GM21381 (cell line): Measurements from ENCODE around the gene MYRF.

Experiments used
- ATAC-seq: cut with Tn5 transposase; IDR thresholded peaks from one replicate; pipeline ENCODE4 v1.9.1; 2021; ENCODE audit warnings: mild to moderate bottlenecking, moderate library complexity; ENCODE audit not compliant: unreplicated experiment

Gene MYRF

DNA sequence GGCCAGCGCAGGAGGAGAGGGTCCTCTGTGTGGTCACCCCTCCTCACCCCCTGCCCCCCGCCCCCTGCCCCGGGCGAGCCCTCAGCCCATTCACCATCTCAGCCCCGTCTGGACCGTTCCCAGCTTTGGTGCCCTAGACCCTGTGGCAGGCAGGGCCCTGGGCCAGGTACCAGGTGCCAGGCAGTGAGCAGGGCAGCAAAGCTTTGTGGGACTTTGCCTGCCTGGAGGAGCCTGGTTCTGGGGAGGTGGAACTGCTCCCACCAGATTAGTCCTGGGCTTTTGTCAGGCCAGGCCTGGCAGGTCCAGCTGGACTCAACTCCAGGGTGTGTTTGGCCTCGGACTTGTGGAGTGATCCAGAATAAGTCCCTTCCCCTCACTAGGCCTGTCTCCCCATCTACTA lies 13.7 kb upstream of the MYRF start:
- no peak for ATAC-seq

DNA sequence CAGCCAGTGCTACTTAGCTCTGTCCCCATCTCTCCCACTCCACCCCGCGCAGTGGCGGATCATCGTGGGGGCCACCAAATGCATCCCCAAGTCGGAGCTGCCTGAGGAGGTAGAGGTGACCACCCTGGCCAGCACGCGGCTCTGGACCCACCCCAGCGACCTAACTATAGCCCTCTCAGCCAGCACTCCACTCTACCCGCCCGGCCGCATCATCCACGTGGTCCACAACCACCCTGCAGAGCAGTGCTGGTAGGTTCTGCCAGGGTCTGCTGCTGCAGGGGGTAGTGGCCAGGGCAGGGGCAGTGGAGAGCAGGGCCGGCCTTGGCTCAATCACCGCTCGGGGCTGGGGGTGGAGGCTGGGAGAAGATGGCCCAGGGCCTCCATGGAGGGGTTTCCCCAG lies 13.0 kb upstream of the MYRF start:
- ATAC-seq: no peak

DNA sequence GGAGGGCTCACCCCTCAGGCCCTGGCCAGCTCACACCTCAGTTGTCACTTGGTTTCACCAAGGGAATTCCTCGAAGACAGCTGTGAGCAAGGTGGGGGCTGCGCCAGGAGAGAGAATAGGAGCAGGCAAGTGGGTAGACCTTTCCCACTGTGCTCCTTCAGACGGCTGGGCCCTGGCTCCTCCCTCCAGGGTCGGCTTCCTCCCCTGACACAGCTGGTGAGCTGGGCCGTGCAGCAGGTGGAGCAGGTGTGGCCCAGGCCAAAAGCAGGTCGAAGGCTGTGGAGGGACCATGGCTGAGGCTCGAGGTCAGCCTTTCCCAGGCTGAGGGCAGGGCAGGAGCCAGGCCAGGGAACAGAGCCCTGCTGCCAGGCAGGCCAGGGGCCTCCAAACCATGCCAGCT lies 12.5 kb upstream of the MYRF start:
- ATAC-seq: no peak

DNA sequence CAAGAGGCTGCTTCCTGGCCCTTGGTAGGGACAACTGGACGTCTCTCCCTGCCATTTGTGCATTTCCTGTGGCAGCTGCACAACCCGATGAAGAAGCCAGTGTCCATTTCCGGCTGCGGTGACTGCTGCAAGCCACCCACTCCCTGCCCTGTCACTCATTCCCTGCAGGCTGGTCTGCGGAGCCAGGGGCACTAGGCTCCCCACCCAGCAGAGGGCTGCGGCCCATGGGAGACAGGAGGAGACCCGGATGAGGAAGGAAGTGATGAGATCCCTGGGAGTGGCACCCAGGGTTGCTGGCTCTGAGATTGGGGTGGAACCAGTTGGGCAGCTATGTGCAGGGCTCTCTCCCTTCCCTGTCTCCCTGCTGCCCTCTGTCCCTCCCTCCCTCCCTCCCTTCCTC lies 10.0 kb upstream of the MYRF start:
- ATAC-seq: no peak

DNA sequence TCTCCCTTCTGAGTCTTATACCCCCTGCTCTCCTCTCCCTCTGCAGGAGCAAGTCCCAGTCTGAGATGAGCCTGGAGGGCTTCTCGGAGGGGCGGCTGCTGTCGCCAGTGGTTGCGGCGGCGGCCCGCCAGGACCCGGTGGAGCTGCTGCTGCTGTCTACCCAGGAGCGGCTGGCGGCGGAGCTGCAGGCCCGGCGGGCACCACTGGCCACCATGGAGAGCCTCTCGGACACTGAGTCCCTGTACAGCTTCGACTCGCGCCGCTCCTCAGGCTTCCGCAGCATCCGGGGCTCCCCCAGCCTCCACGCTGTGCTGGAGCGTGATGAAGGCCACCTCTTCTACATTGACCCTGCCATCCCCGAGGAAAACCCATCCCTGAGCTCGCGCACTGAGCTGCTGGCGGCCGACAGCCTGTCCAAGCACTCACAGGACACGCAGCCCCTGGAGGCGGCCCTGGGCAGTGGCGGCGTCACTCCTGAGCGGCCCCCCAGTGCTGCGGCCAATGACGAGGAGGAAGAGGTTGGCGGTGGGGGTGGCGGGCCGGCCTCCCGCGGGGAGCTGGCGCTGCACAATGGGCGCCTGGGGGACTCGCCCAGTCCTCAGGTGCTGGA lies 8.8 kb upstream of the MYRF start:
- ATAC-seq: no peak

DNA sequence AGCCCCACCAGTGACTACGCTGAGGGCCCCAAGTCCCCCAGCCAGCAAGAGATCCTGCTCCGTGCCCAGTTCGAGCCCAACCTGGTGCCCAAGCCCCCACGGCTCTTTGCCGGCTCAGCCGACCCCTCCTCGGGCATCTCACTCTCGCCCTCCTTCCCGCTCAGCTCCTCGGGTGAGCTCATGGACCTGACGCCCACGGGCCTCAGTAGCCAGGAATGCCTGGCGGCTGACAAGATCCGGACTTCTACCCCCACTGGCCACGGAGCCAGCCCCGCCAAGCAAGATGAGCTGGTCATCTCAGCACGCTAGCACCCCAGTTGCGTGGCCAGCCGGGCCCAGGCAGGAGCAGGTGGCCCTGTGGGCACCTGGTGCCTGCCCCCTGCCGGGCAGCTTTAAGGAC lies 8.3 kb upstream of the MYRF start:
- no peak for ATAC-seq

DNA sequence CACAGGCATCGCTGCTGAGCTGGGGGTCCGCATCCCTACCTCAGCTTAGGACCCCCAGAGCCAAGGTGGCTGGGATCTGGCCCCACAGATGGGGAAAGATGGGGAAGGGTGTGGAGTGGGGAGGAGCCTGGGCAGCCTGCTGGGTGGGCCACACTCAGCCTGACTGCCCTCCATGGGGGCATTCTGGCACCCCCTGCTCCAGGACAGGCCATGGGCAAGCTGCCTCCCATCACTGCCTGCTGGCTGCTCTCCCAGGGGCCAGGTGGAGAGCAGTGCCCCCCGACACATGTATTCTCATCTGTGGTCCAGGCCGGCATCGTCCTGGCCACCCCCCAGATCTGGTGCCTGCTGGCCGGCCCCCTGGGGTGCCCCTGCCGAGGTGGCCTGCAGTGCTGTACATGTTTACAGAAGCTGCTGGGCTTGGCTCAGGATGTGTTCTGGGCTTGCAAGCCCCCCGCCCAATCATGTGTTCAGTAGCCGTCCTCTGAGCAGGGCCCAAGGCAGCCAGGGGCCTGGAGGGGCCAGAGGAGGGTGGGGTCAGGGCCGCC lies 7.8 kb upstream of the MYRF start:
- ATAC-seq: no peak

DNA sequence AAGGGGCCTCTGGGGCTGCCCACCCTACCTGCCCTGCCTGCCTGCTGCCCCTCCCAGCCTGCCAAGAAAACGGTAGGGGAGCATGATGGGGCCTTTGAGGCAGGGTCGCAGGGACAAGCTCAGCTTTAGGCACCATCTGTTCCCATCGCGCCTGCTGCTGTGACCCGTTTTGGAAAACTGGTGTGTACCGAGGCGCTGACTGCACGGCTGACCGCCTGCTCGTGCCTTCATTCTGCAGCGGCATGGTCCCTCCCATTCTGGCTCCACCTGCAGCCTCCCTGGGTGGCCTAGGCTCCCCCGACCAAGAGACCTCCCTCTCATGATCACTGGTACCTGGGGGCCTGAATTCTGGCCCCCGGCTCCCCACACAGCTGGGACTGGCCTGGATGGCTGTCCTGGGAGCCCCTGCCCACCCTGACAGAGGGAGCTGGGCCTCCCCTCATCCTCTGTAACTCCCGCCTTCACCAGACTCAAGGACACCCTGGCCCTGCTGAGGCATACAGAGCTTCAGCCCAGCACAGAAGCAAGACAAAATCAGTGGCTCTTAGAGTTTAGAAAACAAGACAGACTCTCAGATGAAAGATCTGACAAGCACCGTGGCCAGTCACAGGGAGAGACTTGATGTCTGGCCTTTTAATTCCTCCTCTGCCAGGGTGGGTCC lies 6.5 kb upstream of the MYRF start:
- no peak for ATAC-seq

DNA sequence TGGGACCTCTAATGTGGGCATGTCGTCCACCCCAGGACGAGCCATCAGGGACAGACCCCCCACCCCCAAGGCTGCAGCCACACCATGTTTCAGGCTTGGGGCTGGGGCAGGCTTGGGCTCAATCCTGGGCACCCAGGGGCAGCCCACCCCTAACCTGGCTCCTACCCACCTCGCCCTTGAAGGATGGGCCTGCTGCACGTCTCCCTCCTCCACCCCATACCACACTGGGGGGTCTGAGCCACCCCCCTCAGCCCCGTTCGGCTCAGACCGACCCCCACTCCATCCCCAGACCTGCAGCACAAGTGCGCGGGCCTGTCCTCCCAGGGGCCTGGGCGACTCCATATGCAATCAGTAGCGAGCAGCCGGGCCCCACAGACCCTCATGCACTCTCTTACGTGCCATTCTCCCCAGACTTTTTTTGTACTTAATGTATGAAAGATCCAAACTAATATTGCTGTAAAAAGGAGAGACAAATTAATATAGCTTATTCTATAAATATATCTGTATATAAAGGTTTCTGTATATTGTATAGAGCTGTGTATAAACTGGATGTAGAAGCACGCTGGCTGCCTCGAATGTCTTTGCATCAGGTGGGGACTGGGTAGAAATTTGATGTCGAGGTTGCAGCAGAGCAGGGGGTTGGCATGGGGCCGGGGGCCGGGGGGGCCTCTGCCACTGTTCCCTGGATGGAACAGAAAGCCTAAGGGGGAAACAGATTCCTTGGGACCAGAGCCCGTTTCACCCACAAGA lies 5.8 kb upstream of the MYRF start:
- no peak for ATAC-seq

DNA sequence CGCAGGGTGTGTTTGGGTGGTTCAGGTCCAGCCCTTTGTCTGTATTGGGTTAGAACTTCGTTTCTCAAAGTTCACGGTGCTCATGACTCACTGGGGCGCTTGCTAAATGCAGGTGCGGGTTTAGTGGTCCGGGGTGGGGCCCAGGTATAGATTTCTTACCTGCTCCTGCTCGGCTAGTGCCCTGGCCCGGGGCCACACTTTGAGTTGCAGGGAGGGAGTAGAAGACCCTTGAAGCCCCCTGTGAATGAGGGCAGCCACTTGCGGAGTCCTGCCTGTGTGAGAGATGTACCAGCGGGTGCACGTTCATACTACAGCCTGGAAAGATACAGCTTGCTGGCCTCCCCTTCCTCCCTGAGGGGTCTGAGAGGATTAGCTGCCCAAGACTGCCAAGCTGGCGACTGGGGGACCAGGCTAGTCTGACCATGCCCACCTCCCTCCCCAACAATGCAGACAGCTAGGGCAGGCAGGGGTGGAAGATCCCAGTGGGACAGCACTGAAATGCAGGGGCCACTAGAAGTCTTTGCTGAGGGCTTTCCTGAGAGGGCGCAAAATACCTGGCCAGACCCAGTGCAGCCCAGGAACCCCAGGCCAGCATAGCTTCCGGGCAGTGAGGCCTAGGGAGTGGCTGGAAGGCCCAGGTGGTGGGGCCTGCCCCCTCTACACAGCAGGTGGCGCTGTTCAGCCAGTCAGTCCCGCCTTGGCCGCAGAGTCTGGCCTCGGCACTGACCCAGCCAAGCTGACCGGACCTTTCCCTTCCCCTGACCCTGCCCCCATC lies 5.1 kb upstream of the MYRF start:
- no peak for ATAC-seq

DNA sequence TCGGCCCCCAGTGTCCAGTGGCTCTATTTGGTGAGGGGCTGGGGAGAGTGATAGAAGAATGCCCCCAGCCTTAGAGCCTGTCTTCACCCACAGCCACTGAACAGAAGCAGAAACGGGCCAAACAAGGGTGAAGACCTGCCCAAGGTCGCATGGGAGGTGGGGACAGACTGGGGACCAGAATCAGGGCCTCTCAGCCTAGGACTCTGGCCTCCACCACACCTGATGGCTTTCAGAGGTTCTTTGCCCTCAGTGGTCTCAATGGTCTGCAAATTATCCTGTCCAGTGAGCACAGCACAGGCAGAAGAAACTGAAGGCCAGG lies 4.5 kb upstream of the MYRF start:
- no peak for ATAC-seq

DNA sequence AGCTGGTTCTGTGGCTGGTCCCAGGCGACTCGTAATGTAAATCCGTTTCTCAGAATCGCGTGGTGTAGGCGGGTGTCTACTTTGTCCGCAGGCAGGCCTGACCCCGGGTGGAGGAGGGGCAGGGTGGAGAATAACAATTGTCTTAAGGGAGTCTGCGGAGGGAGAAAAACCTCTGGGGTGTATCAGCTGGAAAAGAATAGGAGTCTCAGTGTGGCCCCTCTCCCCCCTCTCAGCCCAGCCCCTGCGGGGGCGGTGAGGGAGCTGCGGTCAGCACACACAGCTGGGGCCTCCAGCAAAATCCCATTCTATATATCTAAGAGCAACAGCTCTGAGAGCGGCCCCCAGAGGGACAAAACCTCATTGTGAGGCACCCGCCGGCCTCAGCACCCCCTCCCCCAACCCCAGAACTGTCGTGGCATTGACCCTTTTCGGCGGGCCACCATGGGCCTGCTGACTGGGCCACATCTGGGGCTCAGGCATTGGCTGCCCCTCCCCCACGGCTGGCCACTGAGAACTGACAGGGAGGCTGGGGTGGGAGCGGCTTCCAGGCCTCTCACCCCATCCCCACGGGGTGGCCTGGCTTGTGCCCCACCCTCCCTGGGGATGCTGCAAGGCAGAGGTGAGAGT lies 2.7 kb upstream of the MYRF start:
- ATAC-seq: no peak

DNA sequence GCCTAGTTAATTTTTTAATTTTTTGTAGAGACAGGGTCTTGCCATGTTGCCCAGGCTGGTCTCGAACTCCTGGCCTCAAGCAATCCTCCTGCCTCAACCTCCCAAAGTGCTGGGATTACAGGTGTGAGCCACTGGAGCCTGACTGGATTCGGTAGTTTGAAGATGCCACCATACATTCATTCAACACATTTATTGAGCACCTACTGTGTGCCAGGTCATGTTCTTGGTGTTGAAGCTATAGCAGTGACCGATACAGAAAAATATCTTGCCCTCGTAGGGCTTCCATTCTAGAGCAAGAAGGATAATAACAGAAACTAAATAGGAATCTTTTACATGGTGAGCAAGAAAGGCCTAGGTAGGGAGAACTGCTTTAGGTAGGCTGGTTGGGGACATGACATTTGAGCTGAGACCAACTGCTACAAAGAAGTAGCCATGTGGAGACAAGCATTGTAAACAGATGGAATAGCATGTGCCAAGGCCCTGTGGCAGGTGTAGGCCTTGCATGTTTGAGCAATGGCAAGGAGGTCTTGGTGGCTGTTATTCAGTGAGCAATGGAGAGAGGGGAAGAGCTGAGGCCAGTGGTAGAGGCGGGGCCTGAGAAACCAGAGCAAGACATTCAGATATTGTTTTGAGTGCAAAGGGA lies 1.7 kb upstream of the MYRF start:
- ATAC-seq: no peak

DNA sequence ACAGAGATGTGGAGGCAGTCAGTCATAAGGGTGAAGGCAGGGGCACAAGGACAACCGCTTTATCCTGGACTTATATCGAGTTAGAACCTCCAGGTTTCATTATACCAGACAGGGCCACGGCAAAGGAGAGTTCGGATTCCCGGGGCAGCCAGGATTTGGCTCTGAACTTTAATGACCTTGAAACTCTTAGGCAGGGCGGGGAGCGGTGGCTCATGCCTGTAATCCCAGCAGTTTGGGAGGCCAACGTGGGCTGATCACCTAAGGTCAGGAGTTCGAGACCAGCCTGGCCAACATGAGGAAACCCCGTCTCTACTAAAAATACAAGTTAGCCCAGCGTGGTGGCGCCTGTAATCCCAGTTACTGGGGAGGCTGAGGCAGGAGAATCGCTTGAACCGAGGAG lies 1.1 kb upstream of the MYRF start:
- no peak for ATAC-seq

DNA sequence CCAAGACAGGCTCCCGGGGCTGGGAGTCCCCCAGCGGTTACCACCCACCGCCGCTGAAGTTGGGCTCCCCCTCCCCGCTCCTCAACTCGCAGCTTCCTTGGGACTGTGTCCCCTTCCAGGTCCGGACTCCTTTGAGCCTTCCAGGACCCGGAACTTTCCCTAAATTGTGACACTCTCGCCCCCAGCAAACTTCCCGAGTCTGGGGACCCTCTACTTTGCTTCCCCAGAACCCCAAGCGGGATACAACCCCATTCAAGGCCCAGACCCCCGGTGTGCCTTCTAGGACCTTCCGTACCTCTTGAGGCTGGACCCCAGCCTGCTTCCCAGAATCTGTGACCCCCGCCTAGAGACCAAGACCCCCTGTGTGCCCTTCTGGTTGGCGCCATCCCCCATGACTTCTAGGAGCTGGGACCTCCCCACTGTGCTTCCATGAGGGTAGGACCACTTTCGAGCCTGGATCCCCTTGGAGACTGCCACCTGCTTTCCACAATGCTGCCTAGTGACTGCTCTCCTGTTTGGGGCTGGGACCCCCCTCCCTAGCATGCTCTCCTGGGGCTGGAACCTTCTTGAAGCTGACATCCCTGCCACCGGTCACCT lies 587 bp downstream of the MYRF start:
- no peak for ATAC-seq

DNA sequence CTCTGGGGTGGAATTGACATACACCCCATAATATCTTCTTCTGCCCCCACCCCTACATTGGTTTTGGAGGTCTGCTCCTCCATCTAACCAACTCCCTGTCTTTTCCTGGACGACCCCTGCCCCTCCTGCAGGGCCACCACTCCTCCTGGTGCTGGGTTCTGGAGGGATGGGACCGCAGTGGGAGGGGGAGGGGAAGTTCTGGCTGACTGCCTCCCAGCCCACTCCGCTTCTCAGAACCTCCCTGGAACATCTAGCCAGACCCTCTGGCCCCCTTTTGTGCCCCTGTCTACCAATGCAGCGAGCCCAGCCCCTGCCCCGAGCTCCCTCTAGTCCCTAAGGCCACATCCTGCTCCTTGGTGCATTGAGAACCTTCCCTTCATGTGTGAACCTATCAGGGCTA lies 1.2 kb downstream of the MYRF start:
- ATAC-seq: no peak

DNA sequence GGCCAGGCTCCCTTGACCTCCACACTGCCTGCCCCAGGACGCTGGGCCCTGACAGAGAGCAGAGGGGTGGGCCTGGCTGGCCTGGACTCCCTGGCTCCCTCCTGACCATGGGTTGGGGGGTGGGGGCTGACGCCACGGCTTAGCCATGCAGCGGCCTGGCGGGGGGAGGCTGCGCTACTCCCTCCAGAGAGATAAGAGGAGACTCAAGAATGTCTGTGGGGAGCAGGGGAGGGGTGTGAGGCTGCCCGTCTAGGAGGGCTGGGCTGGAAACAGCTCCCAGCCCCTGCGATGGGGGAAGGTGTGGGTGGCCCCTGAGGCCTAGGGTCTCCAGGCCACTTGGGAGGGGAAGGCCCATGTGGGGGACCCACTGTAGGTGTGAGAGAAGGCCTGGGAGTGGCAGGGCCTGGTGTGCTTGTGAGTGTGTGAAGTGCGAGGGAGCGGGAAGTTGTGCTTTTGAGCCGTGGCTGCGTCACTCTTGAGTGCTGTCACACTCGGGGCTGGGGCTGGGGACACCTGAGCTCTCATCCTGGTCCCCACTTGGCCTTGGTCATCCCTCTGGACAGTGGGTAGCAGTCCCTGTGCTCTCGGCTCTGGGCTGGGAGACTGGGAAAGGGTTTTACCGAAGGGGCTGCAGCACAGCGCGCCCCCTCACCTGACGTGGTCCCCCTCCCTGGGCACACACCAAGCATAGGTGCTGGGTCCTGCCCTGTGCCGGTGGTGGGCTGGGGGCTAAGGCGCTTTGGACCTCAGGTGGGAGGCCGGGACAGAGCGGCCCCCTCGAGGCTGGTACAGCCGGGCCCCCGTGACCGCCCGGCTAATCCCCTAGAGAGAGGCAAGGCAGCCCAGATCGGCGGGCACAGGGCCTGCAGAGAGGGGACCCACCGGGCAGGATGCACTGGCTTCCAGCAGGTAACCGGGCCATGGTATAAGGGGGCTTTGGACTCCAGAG lies 2.4 kb downstream of the MYRF start:
- ATAC-seq: no peak

DNA sequence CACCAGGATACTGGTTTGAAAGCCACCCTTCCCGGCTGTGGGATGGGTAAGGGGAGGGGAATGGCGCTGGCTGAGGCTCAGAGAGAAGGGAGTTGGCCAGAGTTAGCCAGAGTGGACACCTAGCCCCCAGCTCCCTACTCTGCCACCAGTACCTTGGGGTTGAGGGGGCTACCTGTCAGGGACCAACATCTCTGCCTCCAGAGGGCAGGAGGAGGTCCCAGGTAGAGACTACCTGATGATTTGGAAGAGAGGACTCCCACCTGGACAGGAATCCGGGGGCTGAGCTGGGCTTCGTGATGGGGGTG lies 3.7 kb downstream of the MYRF start:
- ATAC-seq: no peak

DNA sequence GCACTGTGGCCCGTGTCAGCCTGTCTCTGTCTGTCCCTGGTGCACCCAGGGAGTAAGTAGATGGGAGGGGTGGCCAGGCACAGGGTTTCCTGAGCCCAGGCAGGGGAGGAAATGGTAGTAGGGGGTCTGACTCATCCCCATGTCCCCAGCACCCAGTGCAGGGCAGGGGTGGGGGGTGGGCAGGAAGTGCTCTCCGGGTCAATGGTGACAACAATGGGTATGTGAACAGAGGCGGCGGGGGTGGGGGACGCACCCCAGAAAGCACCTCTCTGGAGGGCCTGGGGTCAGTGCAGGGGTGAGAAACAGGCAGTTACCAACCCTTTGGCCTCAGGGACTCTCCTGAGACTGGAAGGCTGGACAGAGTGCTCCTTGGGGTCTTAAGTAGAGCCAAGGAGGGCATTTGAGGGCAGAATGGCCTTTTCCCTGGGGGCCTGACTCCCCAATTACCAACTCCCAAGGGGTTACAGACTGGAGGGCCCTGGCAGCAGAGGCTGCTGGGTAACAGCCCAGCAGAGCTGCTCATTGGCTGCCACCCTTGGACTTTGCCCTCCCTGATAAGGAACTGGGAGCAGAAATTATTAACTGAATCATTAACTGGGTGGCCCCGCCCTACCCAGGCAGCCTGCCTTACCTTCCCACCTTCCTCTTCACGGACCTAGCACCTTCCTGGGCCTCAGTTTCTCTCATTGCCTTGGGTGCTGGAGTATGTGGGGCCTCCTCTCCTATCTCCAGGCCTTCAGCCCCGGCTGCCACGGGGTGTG lies 4.2 kb downstream of the MYRF start:
- no peak for ATAC-seq
